HTR-8/SVneo (cell line): ENCODE data around the gene HM13.
"Not testable (repeated sequence)": the region's sequence is repeated elsewhere in the genome, so short reads cannot be mapped to it uniquely, and the experiment has no call there.

Experiments
- DNase-seq: peaks from one replicate; pipeline ENCODE4 v3.0.0; 2011; ENCODE audit warnings: low spot score, mixed read lengths; ENCODE audit not compliant: insufficient read length
- FAIRE-seq: peaks from 2 replicates; lab custom pipeline; 2011; peaks lifted over from hg19 to GRCh38; lab: Jason Lieb, UNC

Gene HM13

GRCh38 chr20:31564284-31564683 is 50.0 kb downstream of the HM13 start:
- DNase-seq (no peak), FAIRE-seq (no peak)

GRCh38 chr20:31565699-31566318 is 51.6 kb downstream of the HM13 start:
- FAIRE-seq (no peak), DNase-seq (no peak)

GRCh38 chr20:31566319-31566657 is 52.0 kb downstream of the HM13 start:
- FAIRE-seq, result no peak
- no peak for DNase-seq

GRCh38 chr20:31566658-31567379 is 52.6 kb downstream of the HM13 start:
- FAIRE-seq, result no peak
- no peak for DNase-seq

- FAIRE-seq (no peak), DNase-seq (no peak)
These were observed 53.1 kb downstream of the HM13 start for GRCh38 chr20:31567380-31567720.

GRCh38 chr20:31568041-31568731 is 53.9 kb downstream of the HM13 start:
- DNase-seq (no peak), FAIRE-seq (no peak)

- FAIRE-seq, result no peak
These were observed 54.5 kb downstream of the HM13 start for GRCh38 chr20:31568773-31569162.

GRCh38 chr20:31569163-31570020 is 55.1 kb downstream of the HM13 start:
- DNase-seq, result peak; percentile 69
- no peak for FAIRE-seq

More at GRCh38 chr20:31568773-31569162, 54.5 kb downstream of the HM13 start:
- DNase-seq, result no peak

GRCh38 chr20:31570021-31570463 is 55.8 kb downstream of the HM13 start:
- no peak for FAIRE-seq
- no peak for DNase-seq

GRCh38 chr20:31570735-31571617 is 56.7 kb downstream of the HM13 start:
- no peak for FAIRE-seq

GRCh38 chr20:31572042-31572700 is 57.9 kb downstream of the HM13 start:
- DNase-seq (peak; percentile 32), FAIRE-seq (no peak)

More at GRCh38 chr20:31570735-31571617, 56.7 kb downstream of the HM13 start:
- DNase-seq, result no peak

- peak; percentile 95 for DNase-seq
- FAIRE-seq, result peak; percentile 86
These were observed 58.7 kb downstream of the HM13 start for GRCh38 chr20:31572701-31573554.

GRCh38 chr20:31573555-31574321 is 59.5 kb downstream of the HM13 start:
- DNase-seq (no peak), FAIRE-seq (no peak)

GRCh38 chr20:31574986-31575385 is 60.7 kb downstream of the HM13 start:
- DNase-seq, FAIRE-seq: not testable (repeated sequence)

- no peak for FAIRE-seq
- no peak for DNase-seq
These were observed 62.5 kb downstream of the HM13 start for GRCh38 chr20:31576751-31577150.

- FAIRE-seq (no peak), DNase-seq (no peak)
These were observed 63.0 kb downstream of the HM13 start for GRCh38 chr20:31577194-31577593.

GRCh38 chr20:31578448-31579138 is 64.4 kb downstream of the HM13 start:
- DNase-seq (no peak), FAIRE-seq (no peak)
